RWPE1 (cell line): ENCODE data around the gene STRIT1.

Experiments
- CTCF ChIA-PET: fragments of 350-600 bp; sonication (Branson Sonifier 250); formaldehyde crosslinking; extraction: SDS; loops from one replicate; lab custom pipeline; 2021; lab: Yijun Ruan, JAX
- POLR2A ChIA-PET: fragments of 400-600 bp; formaldehyde crosslinking; extraction: SDS; loops from one replicate; lab custom pipeline; 2020; ENCODE audit warnings: antibody characterized with exemption; ENCODE audit not compliant: low non-redundant PET; lab: Yijun Ruan, JAX
- DNase-seq: peaks from one replicate; pipeline ENCODE4 v3.0.0; 2012; ENCODE audit warnings: low spot score
- H3K27ac ChIP-seq: fragments of 450-650 bp; 2 replicates; pipeline ENCODE4 v1.5.1; 2017
- CTCF ChIP-seq: fragments of 450-650 bp; conservative IDR thresholded peaks from 2 replicates; pipeline ENCODE4 v1.5.1; 2017; ENCODE audit warnings: low read depth, mild to moderate bottlenecking

The STRIT1 gene

GRCh38 chr3:155308831-155309230 is 15.3 kb upstream of the STRIT1 start:
- CTCF ChIA-PET: no interaction called here
- POLR2A ChIA-PET: no interaction called here
- DNase-seq: no peak
- no peak overlapping the region for H3K27ac ChIP-seq
- TF ChIP-seq CTCF: no peak

DNA sequence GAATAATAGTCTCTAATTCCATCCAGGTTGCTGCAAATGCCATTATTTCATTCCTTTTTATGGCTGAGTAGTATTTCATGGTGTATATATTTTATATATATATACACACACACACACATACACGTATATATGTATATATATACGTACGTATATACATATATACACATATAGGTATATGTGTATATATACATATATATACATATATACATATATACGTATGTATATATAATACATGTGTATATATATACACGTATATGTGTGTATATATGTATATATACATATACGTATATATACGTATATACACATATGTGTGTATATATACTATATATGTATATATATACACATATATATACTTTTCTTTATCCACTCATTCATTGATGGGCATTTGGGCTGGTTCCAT is 13.7 kb upstream of the STRIT1 start:
- TF ChIP-seq CTCF: no peak
- POLR2A ChIA-PET: no interaction called here
- H3K27ac ChIP-seq: no peak overlapping the region
- CTCF ChIA-PET: no interaction called here
- DNase-seq: no peak

DNA sequence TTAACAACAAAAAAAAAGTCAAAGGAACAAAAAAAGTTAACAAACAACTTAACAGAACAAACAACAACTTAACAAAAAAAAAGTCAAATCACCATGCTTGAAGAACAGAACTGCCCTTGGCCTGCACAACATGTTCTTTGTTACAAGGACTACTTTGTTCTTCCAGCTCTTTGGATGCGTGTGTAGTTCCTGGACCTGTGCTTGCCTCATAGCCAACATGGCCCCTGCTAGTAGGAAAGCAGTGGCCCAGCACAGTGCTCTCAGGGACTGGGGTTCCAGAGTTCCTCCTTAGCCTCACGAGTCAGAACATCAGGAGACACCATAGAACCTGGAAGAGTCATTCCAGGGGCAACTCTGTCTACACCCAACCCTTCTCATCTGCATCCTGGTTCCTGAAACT is 10.9 kb upstream of the STRIT1 start:
- ChIA-PET CTCF (no interaction called here), POLR2A (no interaction called here)
- no peak overlapping the region for H3K27ac ChIP-seq
- DNase-seq: no peak
- no peak for TF ChIP-seq CTCF

GRCh38 chr3:155303540-155304097 is 10.1 kb upstream of the STRIT1 start:
- no peak for DNase-seq
- no peak overlapping the region for H3K27ac ChIP-seq
- TF ChIP-seq CTCF: no peak
- POLR2A ChIA-PET: no interaction called here
- CTCF ChIA-PET: interaction anchor here (0.8 kb wide), 1 partner anchor 20 kb away, joined by 3 read pairs; no protein-coding TSS in a partner anchor

DNA sequence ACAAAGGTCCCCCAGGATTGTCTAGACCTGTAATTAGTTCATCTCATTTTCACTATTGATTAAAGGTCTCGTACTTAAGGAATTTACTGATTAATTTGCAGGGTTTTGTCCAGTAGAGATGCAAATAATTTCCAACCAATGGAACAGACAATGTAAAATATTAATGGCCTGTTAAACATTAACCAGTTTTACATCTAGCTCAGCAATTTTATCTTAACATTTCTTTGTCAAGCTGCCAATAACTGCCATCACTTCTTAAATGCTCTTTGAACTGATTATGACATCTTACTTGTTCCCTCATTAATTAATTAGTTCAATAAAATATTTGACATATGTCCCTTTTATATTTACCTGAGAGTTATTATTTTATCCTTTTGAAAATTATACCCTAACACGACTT is 9.4 kb upstream of the STRIT1 start:
- ChIA-PET CTCF (no interaction called here), POLR2A (no interaction called here)
- TF ChIP-seq CTCF: no peak
- H3K27ac ChIP-seq: no peak overlapping the region
- no peak for DNase-seq

- CTCF ChIA-PET: no interaction called here
- no peak overlapping the region for H3K27ac ChIP-seq
- no peak for DNase-seq
These were observed 9.0 kb upstream of the STRIT1 start for GRCh38 chr3:155302481-155302880.

More at GRCh38 chr3:155302481-155302880, 9.0 kb upstream of the STRIT1 start:
- POLR2A ChIA-PET: no interaction called here
- no peak for TF ChIP-seq CTCF
